GM19397 (cell line): Measurements from ENCODE around the gene MRPS18C.
"Not testable (repeated sequence)": the region's sequence is repeated elsewhere in the genome, so short reads cannot be mapped to it uniquely, and the experiment has no call there.

Source experiments
- ATAC-seq: cut with Tn5 transposase; IDR thresholded peaks from one replicate; pipeline ENCODE4 v1.9.1; 2021; ENCODE audit warnings: mild to moderate bottlenecking, moderate library complexity; ENCODE audit not compliant: unreplicated experiment

Gene MRPS18C

DNA sequence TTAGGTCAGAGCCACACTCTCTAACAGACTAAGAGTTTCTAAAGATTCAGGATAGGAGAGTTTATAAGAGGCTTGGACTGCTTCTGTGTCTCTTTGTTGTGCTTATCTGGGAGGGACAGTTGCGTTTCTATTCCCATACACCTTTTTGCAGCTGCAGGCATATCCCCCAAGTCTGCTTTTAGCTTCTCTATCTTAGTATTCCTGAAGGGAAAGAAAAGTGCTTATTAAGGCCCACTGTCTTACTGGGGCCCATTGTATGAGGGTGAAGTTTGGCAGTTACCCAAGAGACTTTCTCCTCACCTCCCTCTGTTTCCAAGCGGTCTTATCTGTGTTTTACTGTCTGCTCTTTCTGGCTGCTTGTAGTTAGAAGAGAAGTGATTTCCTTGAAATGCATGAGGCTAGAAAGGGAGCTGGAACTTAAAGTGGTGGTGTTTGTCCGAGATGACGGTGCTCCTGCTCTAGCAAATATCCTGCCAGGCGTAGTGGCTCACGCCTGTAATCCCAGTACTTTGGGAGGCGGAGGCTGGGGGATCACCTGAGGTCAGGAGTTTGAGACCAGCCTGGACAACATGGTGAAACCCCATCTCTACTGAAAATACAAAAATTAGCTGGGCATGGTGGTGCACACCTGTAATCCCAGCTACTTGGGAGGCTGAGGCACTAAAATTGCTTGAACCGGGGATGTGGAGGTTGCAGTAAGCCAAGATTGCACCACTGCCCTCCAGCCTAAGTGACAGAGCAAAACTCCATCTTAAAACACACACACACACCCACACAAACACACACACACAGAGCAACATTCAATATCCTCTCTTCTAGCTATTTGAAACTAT, 40.4 kb downstream of the MRPS18C start:
- ATAC-seq = not testable (repeated sequence)

DNA sequence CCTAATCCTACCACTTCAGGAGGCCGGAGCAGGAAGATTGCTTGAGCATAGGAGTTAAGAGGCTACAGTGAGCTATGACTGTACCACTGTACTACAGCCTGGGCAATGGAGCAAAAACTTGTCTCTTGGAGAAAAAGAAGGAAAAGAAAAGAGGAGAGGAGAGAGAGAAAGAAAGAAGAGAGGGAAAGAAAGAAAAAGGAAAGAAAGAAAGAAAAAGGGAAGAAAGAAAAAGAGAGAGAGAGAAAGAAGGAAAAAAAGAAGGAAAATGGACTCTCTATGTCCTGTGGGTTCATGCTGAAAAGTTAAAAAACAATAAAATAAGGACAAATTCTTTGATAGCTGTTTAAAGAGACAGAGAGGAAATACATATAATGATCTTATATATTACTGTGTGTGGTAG, 42.3 kb downstream of the MRPS18C start:
- ATAC-seq = no peak

DNA sequence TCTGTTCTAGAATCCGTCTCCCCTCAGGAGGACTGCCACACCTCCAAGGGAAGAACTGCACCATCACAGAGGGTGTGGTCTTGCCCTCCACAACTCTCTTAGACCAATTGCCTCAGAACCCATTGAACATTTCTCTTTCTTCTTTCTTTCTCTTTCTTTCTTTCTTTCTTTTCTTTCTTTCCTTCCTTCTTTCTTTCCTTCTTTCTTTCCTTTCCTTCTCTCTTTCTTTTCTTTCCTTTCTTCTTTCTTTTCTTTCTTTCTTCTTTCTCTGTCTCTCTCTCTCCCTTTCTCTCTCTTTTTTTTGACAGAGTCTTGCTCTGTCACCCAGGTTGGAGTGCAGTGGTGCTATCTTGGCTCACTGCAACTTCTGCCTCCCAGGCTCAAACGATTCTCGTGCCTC, 45.8 kb downstream of the MRPS18C start:
- ATAC-seq = not testable (repeated sequence)

DNA sequence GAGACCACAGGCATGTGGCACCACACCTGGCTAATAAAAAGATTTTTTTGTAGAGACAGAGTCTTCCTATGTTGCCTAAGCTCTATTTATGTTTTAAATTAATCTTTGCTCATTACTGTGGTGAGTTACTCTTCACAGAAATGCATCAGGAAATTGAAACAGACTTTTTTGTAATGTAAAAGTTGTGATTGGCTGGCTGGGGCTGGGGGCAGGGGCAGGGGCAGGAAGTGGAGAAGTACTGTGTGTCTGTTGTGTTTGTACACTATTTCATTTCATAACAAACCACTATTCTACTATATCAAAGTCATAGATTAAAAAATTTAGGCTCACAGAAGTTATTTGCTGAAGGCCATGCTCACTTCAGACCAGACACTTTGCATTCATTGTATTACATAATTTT, 48.1 kb downstream of the MRPS18C start:
- no peak for ATAC-seq

DNA sequence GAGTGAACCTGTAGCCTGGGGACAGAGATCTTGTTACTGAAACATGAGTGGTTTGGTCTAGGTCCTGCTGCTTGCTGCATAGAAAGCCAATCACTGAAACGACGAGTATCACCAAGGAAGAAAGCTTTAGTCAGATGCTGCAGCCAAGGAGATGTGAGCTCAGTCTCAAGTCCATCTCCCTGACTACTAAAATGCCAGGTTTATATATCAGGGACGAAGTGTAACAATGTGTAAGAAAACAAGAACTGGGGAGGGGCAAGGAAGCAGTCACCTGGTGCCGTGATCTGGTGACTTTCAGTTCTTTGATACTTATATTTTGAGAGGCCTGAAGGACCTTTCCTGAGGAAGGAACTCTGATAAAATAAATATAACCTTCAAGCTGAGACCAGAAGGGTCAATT, 48.6 kb downstream of the MRPS18C start:
- no peak for ATAC-seq

DNA sequence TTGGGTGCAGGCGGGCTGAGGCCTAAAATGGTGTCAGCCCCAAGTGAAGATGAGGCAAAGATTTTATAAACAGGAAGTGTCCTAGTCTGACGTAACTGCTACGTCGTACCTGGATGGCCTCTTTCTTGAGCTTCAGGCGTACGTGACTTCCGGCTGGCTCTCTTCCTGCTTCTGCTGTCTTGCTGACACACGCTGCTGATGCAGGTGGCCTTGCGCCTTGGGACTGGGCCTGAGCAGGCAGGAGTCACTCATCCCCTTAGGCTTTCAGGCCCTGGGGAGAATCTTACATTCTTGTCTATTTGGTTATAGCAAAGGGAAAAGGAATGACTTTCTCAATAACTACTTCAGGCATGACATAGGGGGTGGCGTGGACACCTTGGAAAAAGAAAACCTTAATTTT, 49.1 kb downstream of the MRPS18C start:
- no peak for ATAC-seq

DNA sequence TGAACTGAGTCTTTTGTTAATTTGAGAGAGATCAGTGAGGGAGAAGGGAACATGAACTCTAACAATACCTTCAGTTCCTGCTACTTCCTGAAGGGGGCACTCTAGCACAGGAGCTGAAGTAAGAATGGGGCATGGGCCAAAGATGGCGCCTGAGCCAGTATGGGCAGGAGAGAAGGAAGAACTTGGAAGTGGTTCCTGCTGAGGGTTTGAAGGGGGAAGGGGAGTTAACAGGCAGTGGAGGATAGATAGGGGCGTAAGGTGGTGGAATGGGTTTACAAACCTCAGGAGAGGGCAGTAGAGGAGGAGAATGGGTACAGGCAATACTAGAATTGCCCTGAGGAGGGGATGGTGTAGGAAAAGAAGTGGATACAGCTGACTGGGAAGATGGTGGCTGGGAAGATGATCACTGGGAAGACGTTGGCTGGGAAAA, 53.3 kb downstream of the MRPS18C start:
- not testable (repeated sequence) for ATAC-seq

DNA sequence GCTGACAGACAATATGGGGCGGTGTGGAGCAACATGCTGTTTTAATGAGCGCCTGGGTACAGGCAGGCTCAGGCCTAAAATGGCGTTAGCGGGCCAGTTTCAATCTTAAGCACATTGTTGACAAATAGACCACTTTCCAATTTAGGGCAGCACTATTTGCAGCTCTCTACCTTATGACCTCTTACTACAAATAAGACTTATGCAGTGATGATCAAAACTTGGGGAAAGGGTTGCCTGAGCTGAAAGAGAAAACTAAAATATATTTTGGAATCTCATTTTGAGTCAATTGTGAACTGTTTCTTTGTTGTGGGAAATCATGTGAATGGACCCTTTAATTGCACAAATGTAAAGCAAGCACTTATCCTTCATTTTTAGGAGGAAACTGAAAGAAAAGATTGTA, 54.6 kb downstream of the MRPS18C start:
- no peak for ATAC-seq
